ENCODE results near the gene PADI4. TPM values are rescaled to one million over a fixed set of nuclear protein-coding genes. Genes with fewer than 3 reads are reported as not detected.

Gene PADI4
- total and polyA plus RNA-seq, 2 of the 8 experiments (the other 6 are each of a cell fraction or from before 2014, with no cell fraction given), result 0.29 TPM; not detected in 1

- no peak for TF ChIP-seq CHD7 (IDR thresholded peaks at IDR 0.05; ENCODE audit: insufficient replicate concordance, low read length)
- no peak for TF ChIP-seq HDAC2 (IDR thresholded peaks at IDR 0.05; ENCODE audit: borderline replicate concordance in 1 of 2, low read depth in 2 of 2, low read length in 2 of 2)
- TF ChIP-seq SP1 (IDR thresholded peaks at IDR 0.05; ENCODE audit: low read depth, low read length), result no peak
These were observed 12.7 kb upstream of the PADI4 start (continued) for GRCh38 chr1:17295292-17295691.

All from H1 (cell line).